HG03135 (cell line): ENCODE measurements around the gene RPS6KA2.
"Not testable (repeated sequence)": the region's sequence is repeated elsewhere in the genome, so short reads cannot be mapped to it uniquely, and the experiment has no call there.

Experiments
- ATAC-seq: cut with Tn5 transposase; IDR thresholded peaks from one replicate; pipeline ENCODE4 v1.9.1; 2021; ENCODE audit warnings: mild to moderate bottlenecking, moderate library complexity; ENCODE audit not compliant: unreplicated experiment

RPS6KA2 gene

GRCh38 chr6:166595061-166595780, 31.8 kb downstream of the RPS6KA2 start:
- ATAC-seq: no peak

- ATAC-seq: no peak
These were observed 34.2 kb downstream of the RPS6KA2 start for GRCh38 chr6:166592821-166593220.

DNA sequence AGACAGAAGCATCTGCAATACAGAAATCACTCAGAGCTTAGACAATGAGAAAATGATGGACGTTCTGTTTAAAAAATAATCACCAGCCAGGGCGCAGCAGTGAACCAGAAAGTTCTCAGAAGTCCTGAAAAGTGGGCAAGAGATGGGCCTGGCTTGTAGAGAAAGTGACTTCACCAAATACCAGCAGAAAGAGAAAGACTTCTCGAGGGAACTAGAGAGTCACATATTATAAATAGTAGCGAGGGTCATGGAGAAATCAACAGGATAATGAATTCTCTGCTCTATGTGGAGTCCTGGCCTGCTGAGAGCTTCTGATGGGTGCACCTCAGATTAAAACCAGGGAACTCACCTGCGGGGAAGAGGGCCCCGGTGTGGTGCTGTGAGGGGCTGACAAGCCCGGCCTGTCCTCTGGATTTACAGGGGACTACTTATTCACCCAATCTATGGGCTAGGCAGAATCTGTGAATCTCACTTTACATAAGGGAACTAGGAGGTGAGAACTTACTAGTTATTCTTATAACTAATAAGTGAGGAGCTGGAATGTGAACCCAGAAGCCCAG, 35.0 kb downstream of the RPS6KA2 start:
- ATAC-seq: no peak

DNA sequence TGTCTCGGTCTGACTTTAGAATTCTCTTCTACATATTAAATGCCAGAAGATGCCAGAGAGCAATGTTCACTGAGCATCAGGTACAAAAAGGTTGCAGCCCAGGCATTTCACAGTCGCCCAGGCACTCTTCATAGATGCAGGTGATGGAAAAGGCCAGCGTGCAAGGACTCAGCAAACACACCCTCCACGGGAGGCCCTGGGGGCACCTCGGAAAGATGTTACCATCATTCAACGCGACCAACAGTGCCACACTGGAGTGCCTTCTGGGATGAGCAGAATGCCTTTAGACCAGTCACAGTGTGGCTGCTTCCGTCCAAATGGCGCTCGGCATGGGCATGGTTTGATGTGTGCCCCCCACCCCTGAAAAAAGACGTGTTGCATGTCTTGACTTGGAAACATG, 36.0 kb downstream of the RPS6KA2 start:
- no peak for ATAC-seq

GRCh38 chr6:166589786-166590574, 37.1 kb downstream of the RPS6KA2 start:
- ATAC-seq: no peak

GRCh38 chr6:166589337-166589731, 37.7 kb downstream of the RPS6KA2 start:
- no peak for ATAC-seq

DNA sequence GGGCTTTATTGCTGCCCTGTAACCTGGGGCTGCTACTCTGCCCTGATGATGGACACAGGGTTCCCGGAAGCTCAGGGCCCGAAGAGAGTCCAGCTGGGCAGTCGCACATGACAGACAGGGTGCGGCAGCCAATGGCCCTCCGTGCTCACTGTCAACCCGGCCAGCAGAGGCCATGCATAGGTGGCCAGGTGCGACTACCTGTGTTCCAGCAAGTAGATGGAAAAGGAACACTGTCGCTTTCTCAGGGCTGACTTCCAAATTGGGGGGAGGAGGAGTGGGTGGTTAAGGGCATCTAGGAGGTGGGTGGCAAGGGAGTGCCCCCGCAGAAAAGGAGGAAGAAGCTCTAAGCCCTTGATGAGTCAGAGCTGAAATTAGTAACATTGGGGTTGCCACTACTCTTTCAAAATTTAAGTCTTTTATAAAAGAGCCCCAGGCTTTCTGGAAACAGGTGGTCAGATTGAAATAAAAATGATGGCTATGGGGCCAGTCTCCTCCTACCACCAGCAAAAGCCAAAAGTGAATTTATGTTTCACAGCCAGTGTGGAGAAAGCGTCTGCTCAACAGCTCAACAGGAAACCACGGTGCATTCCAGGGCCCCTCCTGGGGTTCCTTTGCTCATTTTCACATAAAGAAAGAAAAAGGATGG, 38.2 kb downstream of the RPS6KA2 start:
- no peak for ATAC-seq

GRCh38 chr6:166587631-166588413, 39.2 kb downstream of the RPS6KA2 start:
- peak; percentile 93 for ATAC-seq

- peak; percentile 64 for ATAC-seq
These were observed 40.5 kb downstream of the RPS6KA2 start, which contains the start of gene RAMACL for GRCh38 chr6:166586424-166587156. Gene RAMACL, minus strand, starts transcription at chr6:166586678. Its CDS starts 201 bp downstream, at chr6:166586477.

- ATAC-seq: no peak
These were observed 42.1 kb downstream of the RPS6KA2 start for GRCh38 chr6:166584853-166585429.

DNA sequence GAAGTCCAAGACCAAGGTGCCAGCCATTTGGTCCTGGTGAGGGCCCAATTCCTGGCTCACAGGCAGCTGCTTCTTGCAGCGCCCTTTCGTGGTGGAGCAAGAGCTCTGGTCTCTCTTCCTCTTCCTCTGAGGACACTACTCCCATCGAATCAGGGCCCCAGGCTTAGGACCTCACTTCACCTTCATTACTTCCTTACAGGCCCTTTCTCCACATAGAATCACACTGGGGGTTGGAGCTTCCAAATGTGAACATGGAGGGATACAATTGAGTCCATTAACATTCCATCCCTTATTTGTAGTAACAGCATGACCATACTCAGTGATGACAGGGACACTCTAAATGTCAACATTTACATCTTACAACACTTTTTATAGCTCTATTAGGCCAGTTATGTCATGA, 42.9 kb downstream of the RPS6KA2 start:
- ATAC-seq: no peak

GRCh38 chr6:166583230-166583965, 43.7 kb downstream of the RPS6KA2 start:
- no peak for ATAC-seq

GRCh38 chr6:166582258-166582657, 44.8 kb downstream of the RPS6KA2 start:
- ATAC-seq: no peak

GRCh38 chr6:166581801-166582200, 45.2 kb downstream of the RPS6KA2 start:
- not testable (repeated sequence) for ATAC-seq

DNA sequence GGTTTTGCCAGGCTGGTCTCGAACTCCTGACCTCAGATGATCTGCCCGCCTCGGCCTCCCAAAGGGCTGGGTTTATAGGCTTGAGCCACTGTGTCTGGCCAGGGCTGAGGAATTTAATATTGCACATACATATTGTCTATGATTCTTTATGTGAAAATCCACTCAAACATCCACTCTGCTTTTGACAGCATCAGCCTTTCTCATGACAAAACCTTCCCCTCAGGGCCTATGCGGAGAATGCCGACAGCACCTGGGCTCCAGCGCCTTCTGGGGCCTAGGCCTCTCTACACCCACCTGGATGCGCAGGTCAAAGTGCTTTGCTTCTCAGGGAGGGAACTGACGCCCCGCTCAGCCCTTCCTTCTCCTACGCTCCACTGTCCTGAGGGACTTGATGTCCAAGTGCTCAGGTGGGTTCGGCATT, 46.0 kb downstream of the RPS6KA2 start:
- ATAC-seq: no peak

- ATAC-seq: no peak
These were observed 46.7 kb downstream of the RPS6KA2 start for GRCh38 chr6:166580076-166581050.

DNA sequence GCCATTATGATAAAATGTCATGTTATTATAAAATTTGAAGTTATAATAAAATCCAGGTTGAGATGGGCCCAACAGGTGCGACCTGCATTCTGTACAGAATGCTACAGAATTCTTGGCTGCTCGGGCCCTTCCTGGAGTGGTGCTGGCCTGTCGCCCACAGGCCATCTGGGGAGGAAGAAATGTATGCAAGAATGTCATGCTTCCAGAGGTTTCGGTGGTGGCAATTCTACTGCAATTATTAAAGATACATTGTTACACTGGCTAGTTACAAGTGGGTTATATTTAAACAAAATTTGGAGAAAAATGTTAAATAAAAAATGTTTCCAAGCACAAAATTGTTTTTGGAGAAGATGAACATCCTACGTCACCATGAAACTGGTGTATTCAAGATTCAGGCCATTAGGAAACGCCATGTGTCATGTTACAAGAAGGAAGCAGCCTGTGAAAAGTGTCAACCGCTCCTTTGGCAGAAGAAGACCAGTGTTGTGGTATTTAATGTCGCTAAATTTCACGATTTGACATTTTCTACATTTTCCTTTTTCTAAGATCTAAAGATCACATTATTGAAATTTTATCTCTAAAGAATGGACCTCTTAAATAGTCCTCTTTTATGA, 47.7 kb downstream of the RPS6KA2 start:
- ATAC-seq: no peak
